Dermis microvascular lymphatic vessel endothelial cell (primary cell): ENCODE measurements around the gene GHSR. TPM values are rescaled to one million over a fixed set of nuclear protein-coding genes. Genes with fewer than 3 reads are reported as not detected.

Experiments
- DNase-seq, 2 donors: peaks; one replicate each; pipeline versions ENCODE4 v3.0.0 to v3.0.0-alpha.2; 2010; ENCODE audit warnings: low read depth in 2 of 2
- total RNA-seq: library from RNA; depleted of rRNA; stranded (reverse); fragments of >200 nt; gene quantifications from 2 replicates; pipeline ENCODE4 v1.2.1, GENCODE V29; 2014

The GHSR gene, protein sequence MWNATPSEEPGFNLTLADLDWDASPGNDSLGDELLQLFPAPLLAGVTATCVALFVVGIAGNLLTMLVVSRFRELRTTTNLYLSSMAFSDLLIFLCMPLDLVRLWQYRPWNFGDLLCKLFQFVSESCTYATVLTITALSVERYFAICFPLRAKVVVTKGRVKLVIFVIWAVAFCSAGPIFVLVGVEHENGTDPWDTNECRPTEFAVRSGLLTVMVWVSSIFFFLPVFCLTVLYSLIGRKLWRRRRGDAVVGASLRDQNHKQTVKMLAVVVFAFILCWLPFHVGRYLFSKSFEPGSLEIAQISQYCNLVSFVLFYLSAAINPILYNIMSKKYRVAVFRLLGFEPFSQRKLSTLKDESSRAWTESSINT
- not detected in 2 replicates for total RNA-seq

DNA sequence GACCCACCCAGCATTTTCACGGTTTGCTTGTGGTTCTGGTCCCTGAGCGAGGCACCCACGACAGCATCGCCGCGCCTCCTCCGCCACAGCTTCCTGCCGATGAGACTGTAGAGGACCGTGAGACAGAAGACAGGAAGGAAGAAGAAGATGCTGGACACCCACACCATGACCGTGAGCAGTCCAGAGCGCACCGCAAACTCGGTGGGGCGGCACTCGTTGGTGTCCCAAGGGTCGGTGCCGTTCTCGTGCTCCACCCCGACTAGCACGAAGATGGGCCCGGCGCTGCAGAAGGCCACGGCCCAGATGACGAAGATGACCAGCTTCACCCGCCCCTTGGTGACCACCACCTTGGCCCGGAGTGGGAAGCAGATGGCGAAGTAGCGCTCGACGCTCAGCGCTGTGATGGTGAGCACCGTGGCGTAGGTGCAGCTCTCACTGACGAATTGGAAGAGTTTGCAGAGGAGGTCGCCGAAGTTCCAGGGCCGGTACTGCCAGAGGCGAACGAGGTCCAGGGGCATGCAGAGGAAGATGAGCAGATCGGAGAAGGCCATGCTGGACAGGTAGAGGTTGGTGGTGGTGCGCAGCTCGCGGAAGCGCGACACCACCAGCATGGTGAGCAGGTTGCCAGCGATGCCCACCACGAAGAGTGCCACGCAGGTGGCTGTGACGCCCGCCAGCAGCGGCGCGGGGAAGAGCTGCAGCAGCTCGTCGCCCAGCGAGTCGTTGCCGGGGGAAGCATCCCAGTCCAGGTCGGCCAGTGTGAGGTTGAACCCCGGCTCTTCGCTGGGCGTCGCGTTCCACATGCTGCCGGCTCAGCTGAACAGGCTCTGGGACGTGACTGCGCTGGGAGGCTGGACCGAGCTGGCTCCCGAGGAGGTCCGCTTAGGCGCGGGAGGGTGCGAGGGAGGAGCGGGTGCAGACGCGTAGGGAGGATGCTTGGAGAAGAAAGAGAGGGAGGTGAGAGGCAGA, at the start of gene GHSR:
Gene GHSR, minus strand, starts transcription at position 846 of the 969 bp plus-strand sequence. Its CDS starts 43 bp downstream, at position 803.
- DNase-seq, result no peak

DNA sequence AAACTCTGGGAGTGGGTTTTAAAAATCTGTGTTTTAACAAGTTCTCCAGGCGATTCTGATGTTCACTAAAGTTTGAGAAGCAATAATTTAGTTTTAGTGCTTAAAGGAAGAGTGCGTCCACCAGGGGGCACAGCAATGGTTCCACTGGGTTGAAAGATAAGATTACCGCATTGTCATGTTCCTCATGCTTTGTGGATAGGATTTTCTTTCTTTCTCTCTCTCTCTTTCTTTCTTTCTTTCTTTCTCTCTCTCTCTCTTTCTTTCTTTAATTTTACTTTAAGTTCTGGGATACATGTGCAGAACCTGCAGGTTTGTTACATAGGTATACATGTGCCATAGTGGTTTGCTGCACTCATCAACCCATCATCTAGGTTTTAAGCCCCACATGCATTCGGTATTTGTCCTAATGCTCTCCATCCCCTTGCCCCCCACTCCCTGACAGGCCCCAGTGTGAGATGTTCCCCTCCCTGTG, 42.0 kb upstream of the GHSR start:
- peak; percentile 67 to 82 for DNase-seq

DNA sequence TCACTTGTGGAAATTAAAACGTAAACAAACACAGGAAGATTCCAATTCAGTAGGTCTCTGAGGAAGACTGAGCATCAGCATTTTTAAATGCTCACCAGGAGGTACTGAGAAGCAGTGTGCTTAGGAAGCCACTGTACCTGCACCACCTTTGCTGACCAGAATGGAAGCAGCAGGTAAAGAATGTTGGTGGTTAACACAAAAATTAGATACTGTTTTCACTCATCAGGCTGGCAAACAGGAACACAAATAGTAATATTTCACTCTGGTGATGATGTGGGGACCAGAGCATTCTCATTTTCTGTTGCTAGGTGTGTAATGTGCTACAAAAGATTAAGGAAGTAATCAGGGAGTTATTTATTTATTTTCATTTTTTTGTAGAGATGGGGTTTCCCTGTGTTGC, 29.9 kb upstream of the GHSR start:
- no peak for DNase-seq

DNA sequence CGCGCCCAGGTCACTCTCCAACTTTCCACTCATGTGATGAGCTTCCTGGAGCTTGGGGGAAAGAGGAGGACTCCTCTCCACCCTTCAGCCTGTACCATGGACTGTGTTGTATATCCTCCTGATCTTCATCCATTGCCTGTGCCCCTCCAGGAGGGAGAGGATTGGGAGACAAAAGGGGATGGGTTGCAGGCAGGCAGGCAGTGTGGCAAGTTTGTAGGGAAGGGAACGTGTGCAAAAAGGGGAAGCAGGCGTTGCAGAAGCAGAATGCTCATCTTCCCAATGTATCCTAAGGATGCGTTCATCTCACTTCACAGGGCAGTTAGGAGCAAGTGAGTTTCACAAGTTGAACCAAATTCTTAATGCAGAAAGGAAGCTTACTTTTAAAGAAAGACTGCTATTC, 28.1 kb upstream of the GHSR start:
- DNase-seq, result no peak

DNA sequence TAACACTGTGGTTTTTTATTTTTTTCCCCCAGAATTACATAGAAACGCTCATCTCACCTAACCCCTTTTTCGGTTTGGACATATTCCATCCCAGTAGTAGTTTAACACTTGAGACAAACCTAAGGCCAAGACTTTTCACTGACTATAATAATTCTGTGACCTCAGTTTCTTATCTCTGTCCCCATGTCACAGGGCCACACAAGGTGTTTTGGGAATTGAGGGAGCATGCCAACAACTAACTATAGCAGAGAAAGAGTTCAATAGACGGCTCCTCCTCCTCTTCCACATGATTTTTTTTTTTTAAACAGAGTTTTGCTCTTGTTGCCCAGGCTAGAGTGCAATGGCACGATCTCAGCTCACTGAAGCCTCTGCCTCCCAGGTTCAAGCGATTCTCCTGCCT, 27.4 kb upstream of the GHSR start:
- no peak for DNase-seq

DNA sequence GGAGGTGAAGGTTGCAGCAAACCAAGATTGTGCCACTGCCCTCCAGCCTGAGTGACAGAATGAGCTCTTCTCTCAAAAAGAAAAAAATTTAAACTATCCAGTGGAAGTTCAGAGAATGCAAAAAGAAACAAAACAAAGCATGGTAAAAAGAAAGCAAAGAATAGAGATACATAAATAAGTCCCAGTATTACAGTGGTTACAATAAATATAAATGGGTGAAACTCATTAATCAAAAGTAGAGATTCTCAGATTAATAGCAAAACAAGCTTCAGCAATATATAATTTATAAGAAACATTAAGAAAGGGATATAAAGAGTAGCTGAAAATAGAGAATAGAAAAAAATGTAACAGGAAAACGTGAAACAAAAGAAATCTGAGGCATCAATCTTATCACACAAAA, 23.6 kb upstream of the GHSR start:
- no peak for DNase-seq

DNA sequence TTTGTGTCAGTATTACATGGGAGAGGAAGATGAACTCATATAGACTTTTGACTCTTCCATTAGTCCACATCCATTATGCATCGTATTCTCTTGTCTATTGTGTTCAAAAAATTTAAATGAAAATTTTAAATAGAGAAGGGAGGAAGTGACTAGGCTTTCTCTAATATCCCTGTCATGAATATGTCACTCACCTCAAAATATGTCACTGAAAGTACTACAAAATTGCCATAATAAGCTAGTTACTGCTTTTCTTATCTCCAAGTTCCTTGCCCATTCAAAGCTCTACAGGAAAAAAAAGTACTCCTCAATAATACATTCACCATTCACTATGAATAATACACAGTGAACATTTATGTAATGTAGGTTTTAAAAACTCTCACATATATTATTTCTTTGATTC, 22.3 kb upstream of the GHSR start:
- DNase-seq, result no peak

DNA sequence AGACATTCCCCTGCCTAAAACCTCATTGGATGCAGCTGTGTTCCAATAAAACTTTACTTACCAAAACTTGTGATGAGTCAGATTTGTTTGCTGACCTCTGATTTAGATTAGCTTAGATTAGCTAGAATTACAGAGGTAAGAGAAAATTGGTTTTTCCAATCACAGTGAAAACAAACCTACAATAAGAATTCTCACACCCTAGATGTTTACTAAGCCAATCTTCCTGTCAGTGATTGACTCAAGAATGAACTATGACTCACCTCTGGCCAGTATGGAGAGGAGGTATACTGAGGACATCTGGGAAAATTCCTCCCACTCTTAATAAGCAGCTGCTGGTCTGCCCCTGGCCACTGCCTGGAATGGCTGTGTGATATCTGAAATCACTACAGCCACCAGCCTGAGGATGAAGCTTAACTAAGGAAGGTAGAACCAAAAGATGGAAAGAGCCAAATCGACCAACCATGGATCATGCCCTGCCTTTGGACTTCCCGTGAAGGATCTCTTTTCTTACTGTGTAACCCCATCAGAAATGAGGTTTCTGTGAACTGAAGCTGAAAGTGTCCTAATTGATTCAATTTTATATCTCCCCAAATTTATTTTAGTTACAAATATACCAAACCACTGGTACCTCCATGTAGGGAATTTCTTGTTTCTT, 19.0 kb upstream of the GHSR start:
- peak in 1 of 2 donors; percentile 91 for DNase-seq

DNA sequence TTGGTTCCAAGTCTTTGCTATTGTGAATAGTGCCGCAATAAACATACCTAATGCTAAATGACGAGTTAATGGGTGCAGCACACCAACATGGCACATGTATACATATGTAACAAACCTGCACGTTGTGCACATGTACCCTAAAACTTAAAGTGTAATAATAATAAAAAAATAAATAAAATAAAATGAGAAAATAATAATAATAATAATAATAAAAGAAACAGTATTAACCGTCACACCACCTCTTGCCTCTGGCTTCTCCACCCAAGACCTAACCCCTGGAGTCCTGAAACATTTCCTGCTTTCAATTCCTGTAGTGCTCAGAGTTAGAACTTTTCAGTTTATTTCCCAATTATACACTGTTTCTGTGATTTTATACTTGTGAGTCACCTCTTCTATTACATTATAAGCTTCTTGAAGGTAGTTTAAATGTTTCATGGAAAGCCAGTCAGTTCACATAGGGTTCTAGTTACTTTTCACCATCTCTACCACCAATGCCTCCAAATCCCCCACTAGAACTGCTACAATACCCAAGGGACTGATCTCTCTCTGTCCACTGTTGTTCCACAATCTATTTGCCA, 18.4 kb upstream of the GHSR start:
- no peak for DNase-seq

DNA sequence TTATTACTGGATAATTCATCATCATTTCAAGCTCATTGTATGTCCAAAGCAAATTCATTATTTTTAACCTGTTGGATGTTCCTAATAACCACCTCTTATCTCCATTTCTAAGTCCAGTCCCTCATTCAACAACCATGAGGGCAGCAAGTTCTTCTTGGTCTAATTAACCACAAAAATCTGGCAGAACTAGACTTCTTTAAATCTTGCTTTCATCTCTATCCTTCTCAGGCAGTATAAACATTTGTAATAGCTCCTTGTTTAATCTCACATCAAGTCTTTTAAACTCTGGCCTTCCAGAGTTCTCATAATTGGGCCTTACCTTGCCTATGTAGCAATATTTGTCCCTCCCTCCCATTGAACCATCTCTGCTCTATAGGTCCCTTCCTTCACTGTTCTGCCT, 17.0 kb upstream of the GHSR start:
- DNase-seq, result no peak

DNA sequence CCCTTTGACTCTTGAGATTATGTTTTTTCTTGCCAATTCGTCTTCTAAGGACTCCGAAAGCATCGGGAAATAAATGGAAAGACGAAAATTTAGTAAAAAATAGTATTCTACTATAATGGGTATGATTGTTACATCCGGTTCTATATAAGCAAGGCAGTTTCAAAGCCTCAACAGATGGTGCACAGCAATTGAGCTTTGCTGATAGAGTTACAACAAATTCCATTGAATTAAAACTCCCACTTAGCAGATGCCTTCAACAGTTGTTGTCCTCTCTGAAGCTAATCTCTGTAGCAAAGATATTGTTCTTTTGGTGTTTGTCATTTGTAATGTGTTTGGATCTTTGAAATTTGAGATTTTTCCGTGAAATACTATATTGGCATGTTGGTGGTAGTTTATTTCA, 16.1 kb upstream of the GHSR start:
- DNase-seq, result no peak

DNA sequence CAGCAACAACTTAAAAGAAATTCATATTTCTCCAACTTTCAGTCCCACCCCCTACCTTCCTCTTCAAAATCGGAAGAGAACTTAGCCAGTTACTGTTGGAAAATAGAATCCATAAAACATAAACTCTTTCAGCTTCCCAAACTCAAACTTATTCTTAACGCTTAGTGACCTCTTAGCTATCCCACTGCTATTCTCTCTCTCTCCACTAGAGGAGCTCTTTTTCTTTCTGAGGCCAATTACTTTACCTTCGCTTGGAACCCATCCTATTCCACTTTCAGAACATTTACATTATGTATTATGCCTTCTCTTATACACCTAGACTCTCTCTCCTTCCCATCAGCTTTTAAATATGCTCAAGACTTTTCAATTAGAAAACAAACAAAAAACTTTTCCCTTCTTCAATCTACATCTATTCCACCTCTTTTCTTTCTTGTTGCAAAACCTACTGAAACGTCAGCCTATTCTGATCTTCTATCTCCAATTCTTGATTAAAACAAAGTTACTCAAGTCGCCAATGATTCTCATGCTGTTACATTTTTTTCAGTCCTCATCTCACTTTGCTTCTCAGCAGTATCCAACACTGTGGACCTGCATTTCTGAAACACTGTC, 13.4 kb upstream of the GHSR start:
- peak; percentile 5 to 51 for DNase-seq

DNA sequence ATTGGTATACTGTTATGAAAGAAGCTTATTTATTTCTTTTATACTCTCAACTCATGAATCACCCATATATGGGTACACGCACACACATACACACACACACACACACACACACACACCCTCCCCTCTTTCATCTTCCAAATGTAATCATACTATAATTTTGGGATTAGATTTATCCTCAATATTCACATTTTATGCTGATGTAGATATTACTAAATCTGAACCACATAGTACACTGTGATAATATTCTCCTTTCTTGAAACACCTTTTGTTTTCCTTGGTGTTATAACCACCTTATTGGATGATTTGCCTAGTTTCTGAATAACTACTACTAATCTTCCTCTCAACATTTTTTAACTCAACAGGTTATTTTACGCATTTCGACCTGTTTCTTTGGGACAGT, 8.1 kb upstream of the GHSR start:
- DNase-seq, result no peak

DNA sequence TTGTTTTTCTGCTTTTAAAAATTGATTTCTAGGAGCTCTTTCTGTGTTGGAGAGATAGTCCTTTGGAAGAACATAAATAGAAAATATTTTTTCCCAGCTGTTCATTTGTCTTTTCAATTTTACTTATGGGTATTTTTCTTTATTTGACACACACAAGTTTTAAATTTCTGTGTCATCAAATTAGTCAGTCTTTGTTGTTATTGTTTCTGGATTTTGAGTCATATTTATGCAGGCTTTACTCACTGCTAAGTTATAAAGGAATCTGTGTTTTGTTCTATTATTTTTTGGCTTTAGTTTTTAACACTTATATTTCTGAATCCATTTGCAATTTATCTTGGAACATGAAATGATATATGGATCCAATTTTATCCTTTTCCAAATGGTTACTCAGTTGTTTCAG, 5.9 kb upstream of the GHSR start:
- DNase-seq, result no peak

DNA sequence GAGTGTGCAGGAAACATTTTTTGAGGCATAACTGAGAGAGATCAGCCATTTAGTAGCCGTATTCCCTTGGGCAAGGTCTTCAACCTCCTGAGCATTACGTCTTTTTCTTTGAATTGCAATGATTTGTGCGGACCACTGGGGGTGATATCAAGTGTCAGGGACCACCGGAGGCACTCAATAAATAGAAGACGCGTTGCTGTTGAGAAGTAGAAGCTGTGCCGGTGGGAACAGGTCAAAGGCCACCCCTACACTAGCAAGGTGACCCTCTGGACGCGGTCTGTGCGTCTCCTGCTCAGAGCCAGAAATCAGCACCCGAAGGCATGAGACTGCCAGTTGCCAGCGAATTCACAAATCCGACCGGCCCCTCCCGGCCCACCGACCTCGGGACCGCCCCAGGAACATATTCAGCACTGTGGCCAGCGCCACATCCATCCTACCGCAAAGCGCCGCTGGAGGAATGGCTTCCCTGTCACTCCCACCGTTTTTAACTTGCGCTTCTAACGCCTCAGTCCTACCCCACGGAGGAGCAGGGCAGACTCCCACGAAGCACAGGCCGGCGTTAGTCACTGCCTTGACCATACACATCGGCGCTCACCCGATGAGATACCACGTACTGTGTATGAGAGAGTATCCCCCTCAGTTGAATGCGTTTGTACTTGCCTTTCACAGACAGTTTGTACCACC, 1.4 kb upstream of the GHSR start:
- DNase-seq, result peak; percentile 4 to 46

DNA sequence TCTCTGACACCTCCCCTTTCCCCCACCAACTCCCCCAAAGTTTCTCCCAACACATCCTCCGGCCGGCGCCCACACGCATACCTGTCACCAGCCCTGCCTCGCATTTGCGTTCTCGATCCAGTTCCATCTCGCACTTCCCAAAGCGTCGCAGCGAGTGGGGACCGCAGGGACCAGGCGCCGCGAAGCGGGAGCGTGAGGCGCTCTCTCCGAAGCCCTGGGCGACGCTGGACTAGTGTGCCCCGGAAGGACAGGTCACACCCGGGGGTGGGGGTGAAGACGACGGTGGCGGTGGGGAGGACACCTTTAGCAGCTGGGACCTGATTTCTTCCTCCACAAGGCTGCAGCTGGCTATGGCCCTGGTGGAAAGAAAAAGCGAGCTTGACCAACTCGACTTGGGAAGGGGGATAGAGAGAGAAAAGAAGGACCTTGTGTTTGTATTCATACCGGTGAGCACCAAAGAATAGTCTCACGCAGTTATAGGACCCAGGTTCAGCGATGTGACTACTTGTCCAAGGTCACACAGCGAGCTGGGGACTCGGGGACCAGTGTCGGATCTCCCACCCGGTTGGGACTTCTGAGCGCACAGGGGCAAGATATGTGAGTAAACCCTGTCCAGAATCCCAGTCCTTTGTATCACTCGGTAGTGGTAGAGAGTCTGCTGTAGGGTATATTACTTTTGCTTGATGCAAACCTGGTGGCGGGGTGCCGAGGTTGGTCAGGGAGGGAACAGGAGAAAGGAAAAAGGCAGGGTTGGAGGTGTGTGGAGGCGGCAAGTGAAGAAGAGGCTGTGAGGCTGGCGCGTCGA, 607 bp upstream of the GHSR start:
- no peak for DNase-seq

DNA sequence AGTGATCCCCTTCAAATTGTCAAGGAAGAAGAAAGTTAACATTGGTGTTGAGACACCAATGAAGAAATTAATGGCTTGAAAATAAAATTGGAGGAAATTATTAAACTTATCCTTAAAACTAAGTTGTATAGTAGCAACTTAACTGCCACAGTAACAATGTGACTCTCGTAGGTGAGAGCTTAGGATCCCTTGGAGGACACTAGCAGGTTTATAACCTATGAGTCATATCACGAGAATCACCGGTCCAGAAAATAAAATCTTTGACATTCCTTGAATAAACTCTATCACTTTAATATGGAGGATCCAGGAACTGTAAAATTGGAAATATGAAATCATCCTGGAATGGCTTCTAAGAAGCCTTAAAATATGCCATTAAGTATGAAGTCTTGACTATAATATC, 2.1 kb downstream of the GHSR start:
- no peak for DNase-seq

DNA sequence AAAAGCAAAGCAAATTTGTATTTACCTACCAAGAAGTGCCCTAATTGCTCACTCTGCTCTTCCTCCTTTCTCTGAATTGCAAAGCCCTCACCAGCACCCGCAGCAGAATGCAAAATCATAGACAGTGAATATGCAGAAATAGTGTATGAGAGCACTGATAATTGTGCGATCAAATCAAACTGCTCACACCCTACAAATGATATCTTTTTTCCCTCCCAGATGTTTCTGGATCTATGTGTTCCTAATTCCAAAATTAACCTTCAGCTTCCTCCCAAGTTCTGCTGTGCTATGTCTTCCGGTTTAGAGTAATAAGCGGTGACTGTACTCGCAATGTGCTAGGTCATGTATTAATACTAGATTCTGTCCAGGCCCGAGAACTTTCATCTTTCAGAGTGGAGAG, 3.4 kb downstream of the GHSR start:
- DNase-seq, result no peak

DNA sequence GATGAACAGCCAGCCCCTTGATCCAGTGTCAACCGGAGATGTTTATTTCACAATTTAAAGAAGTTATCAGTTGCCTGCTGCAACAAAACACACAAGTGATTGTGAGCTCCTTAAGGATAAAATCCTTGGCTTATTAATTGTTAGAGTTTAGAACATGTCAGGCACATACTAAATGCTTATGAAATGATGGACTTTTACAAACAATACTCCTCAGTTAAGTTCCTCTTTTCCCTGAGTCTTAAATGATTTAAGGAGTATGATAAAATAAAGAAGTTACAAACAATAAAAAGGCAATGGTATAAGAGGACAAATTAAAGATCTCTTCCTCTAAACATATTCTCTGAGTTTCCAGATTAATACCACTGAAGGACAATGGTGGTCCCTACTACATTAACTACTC, 5.7 kb downstream of the GHSR start:
- no peak for DNase-seq

DNA sequence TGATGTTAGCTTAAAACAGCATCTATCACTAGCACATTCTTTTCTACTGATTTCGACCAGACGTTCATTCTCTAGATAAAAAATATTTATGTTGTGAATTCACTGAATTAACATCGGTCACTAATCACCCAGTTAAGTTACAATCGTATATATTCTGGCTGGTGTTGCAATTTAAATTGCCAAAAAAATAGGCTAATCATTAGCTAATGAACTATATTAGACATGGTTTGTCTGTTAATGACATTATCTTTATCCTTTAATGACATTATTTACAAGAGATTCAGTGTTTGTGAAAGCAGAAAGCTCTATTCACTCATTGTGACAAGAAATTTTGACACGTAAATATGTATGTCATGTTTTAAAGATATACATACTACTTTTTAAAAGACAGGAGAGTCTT, 6.7 kb downstream of the GHSR start:
- DNase-seq, result no peak
